CD4-positive, alpha-beta memory T cell (primary cell): ENCODE data around the gene CELSR1. TPM values are rescaled to one million over a fixed set of nuclear protein-coding genes. Genes with fewer than 3 reads are reported as not detected.

ENCODE experiments used
- CTCF ChIA-PET: fragments of 350-600 bp; sonication (Branson Sonifier 250); formaldehyde crosslinking; loops from one replicate; lab custom pipeline; 2021; ENCODE audit warnings: inconsistent platforms; ENCODE audit not compliant: partially characterized antibody; lab: Charles Lee
- POLR2A ChIA-PET: fragments of 350-600 bp; sonication (Branson Sonifier 250); formaldehyde crosslinking; loops from one replicate; lab custom pipeline; 2021; ENCODE audit not compliant: partially characterized antibody; lab: Charles Lee
- DNase-seq, 5 donors: peaks; one replicate each; pipeline versions ENCODE4 v3.0.0 to v3.0.0-alpha.2; 2020 to 2022; ENCODE audit warnings: mixed read lengths in 1 of 5
- H3K27ac ChIP-seq: one replicate; pipeline ENCODE4 v1.7.0; 2013; ENCODE audit warnings: low read depth, low read length
- H3K27me3 ChIP-seq: 2 replicates; pipeline ENCODE4 v1.7.0; 2013; ENCODE audit warnings: mild to moderate bottlenecking, low read length, moderate library complexity; ENCODE audit not compliant: insufficient read depth
- H3K36me3 ChIP-seq: 2 replicates; pipeline ENCODE4 v1.7.0; 2013; ENCODE audit warnings: mild to moderate bottlenecking, low read length, moderate library complexity; ENCODE audit not compliant: insufficient read depth
- H3K4me1 ChIP-seq: 2 replicates; pipeline ENCODE4 v1.7.0; 2013; ENCODE audit warnings: mild to moderate bottlenecking, low read length, moderate library complexity; ENCODE audit not compliant: insufficient read depth
- H3K4me3 ChIP-seq, 2 donors: one replicate each; pipeline ENCODE4 v1.7.0; 2013; ENCODE audit warnings: low read length in 2 of 2, mild to moderate bottlenecking in 1 of 2
- H3K9me3 ChIP-seq, 2 donors: one replicate each; pipeline ENCODE4 v1.7.0; 2013; ENCODE audit warnings: low read length in 2 of 2, control low read depth in 1 of 2; ENCODE audit not compliant: control insufficient read depth in 1 of 2
- H3K27ac Mint-ChIP-seq, 7 donors: one replicate each; pipeline ENCODE4 v1.8.0; 2020 to 2021; ENCODE audit warnings: mixed read lengths in 7 of 7, mild to moderate bottlenecking in 6 of 7, inconsistent platforms in 3 of 7, moderate library complexity in 3 of 7
- H3K27me3 Mint-ChIP-seq, 2 donors: one replicate each; pipeline ENCODE4 v1.8.0; 2020 to 2021; ENCODE audit warnings: mixed read lengths in 2 of 2
- H3K36me3 Mint-ChIP-seq, 2 donors: one replicate each; pipeline ENCODE4 v1.8.0; 2020 to 2021; ENCODE audit warnings: mixed read lengths in 2 of 2, inconsistent platforms in 1 of 2, mild to moderate bottlenecking in 1 of 2
- H3K4me1 Mint-ChIP-seq, 4 donors: one replicate each; pipeline ENCODE4 v1.8.0; 2020 to 2021; ENCODE audit warnings: mixed read lengths in 4 of 4, mild to moderate bottlenecking in 1 of 4
- H3K4me3 Mint-ChIP-seq, 8 donors: one replicate each; pipeline ENCODE4 v1.8.0; 2020 to 2021; ENCODE audit warnings: mixed read lengths in 8 of 8, mild to moderate bottlenecking in 7 of 8, moderate library complexity in 6 of 8, inconsistent platforms in 3 of 8
- H3K9me3 Mint-ChIP-seq, 8 donors: one replicate each; pipeline ENCODE4 v1.8.0; 2020 to 2021; ENCODE audit warnings: mixed read lengths in 8 of 8, mild to moderate bottlenecking in 5 of 8, inconsistent platforms in 3 of 8, moderate library complexity in 1 of 8
- intact Hi-C: fragments of 100-400 bp; cut with micrococcal nuclease; formaldehyde crosslinking; loops from one replicate; pipeline ENCODE4 v1.15.1; 2023
- polyA plus RNA-seq, 2 donors: library from polyadenylated mRNA; unstranded; fragments of 300-500 nt; fragmentation: Illumina TruSeq; gene quantifications; one replicate each; pipeline ENCODE4 v1.2.3, GENCODE V29; 2021
- total RNA-seq, 2 experiments: library from RNA; stranded (reverse); gene quantifications; one replicate each; pipeline ENCODE4 v1.2.3, GENCODE V29; 2021

The CELSR1 gene
- total and polyA plus RNA-seq, 4 experiments from 2014 or later, result 0.47 to 1.1 (median 0.81) TPM

GRCh38 chr22:46453829-46454503 lies 83.5 kb downstream of the CELSR1 start:
- Histone ChIP-seq H3K36me3 (no peaks in the 10 kb centered on the region), H3K4me1 (no peaks in the 10 kb centered on the region), H3K4me3 (no peak overlapping the region), H3K9me3 (no peaks in the 10 kb centered on the region), H3K27me3 (no peaks in the 10 kb centered on the region), H3K27ac (no peak overlapping the region)
- Mint-ChIP-seq H3K27ac (no peak overlapping the region), H3K4me3 (no peak overlapping the region), H3K4me1 (no peaks in the 10 kb centered on the region), H3K36me3 (no peaks in the 10 kb centered on the region), H3K27me3 (peaks cover 7% of the 10 kb centered on the region in 2 donors), H3K9me3 (no peaks in the 10 kb centered on the region)
- ChIA-PET POLR2A (no interaction called here), CTCF (no interaction called here)
- intact Hi-C loops, result no loop called here
- DNase-seq, result no peak

- DNase-seq, result no peak
- POLR2A ChIA-PET, result no interaction called here
- no peaks in the 10 kb centered on the region for H3K36me3 ChIP-seq
- CTCF ChIA-PET, result no interaction called here
- intact Hi-C loops, result no loop called here
- Mint-ChIP-seq H3K27me3 (peaks cover 5 to 8% of the 10 kb centered on the region in 2 donors), H3K36me3 (no peaks in the 10 kb centered on the region), H3K27ac (no peak overlapping the region), H3K9me3 (no peaks in the 10 kb centered on the region), H3K4me3 (no peak overlapping the region), H3K4me1 (no peaks in the 10 kb centered on the region)
- H3K4me1 ChIP-seq, result no peaks in the 10 kb centered on the region
- no peaks in the 10 kb centered on the region for H3K27me3 ChIP-seq
- no peaks in the 10 kb centered on the region for H3K9me3 ChIP-seq
- H3K4me3 ChIP-seq, result no peak overlapping the region
- H3K27ac ChIP-seq, result no peak overlapping the region
These were observed 84.2 kb downstream of the CELSR1 start for GRCh38 chr22:46453006-46453828.

- ChIA-PET CTCF (no interaction called here), POLR2A (no interaction called here)
- Histone ChIP-seq H3K4me1 (no peaks in the 10 kb centered on the region), H3K36me3 (no peaks in the 10 kb centered on the region), H3K27ac (no peak overlapping the region), H3K4me3 (no peak overlapping the region), H3K27me3 (no peaks in the 10 kb centered on the region), H3K9me3 (no peaks in the 10 kb centered on the region)
- intact Hi-C loops, result no loop called here
- DNase-seq, result no peak
- Mint-ChIP-seq H3K4me1 (no peaks in the 10 kb centered on the region), H3K9me3 (no peaks in the 10 kb centered on the region), H3K27ac (no peak overlapping the region), H3K36me3 (no peaks in the 10 kb centered on the region), H3K4me3 (no peak overlapping the region), H3K27me3 (peaks cover 3 to 7% of the 10 kb centered on the region in 2 donors)
These were observed 85.0 kb downstream of the CELSR1 start for GRCh38 chr22:46452195-46453005.

- Histone ChIP-seq H3K27ac (no peak overlapping the region), H3K27me3 (no peaks in the 10 kb centered on the region), H3K4me1 (no peaks in the 10 kb centered on the region), H3K9me3 (no peaks in the 10 kb centered on the region), H3K4me3 (no peak overlapping the region), H3K36me3 (no peaks in the 10 kb centered on the region)
- ChIA-PET CTCF (no interaction called here), POLR2A (no interaction called here)
- H3K27ac Mint-ChIP-seq, result no peak overlapping the region
- H3K4me1 Mint-ChIP-seq, result no peaks in the 10 kb centered on the region
- H3K4me3 Mint-ChIP-seq, result no peak overlapping the region
- no peaks in the 10 kb centered on the region for H3K9me3 Mint-ChIP-seq
- no peaks in the 10 kb centered on the region for H3K36me3 Mint-ChIP-seq
- peaks cover 3 to 7% of the 10 kb centered on the region in 2 donors for H3K27me3 Mint-ChIP-seq
- intact Hi-C loops, result no loop called here
- DNase-seq, result no peak
These were observed 85.7 kb downstream of the CELSR1 start for GRCh38 chr22:46451741-46452140.

- H3K27me3 Mint-ChIP-seq, result peaks cover 3 to 10% of the 10 kb centered on the region in 2 donors
- no peak overlapping the region for H3K4me3 Mint-ChIP-seq
- DNase-seq, result no peak
- no peaks in the 10 kb centered on the region for H3K9me3 ChIP-seq
- ChIA-PET CTCF (no interaction called here), POLR2A (no interaction called here)
- H3K4me3 ChIP-seq, result no peak overlapping the region
- no peaks in the 10 kb centered on the region for H3K36me3 Mint-ChIP-seq
- H3K27me3 ChIP-seq, result no peaks in the 10 kb centered on the region
- H3K27ac Mint-ChIP-seq, result no peak overlapping the region
- no peaks in the 10 kb centered on the region for H3K9me3 Mint-ChIP-seq
- H3K36me3 ChIP-seq, result no peaks in the 10 kb centered on the region
- no peak overlapping the region for H3K27ac ChIP-seq
- no peaks in the 10 kb centered on the region for H3K4me1 ChIP-seq
- no peaks in the 10 kb centered on the region for H3K4me1 Mint-ChIP-seq
- intact Hi-C loops, result no loop called here
These were observed 86.4 kb downstream of the CELSR1 start for GRCh38 chr22:46450931-46451561.

GRCh38 chr22:46449974-46450745 lies 87.3 kb downstream of the CELSR1 start:
- Mint-ChIP-seq H3K27me3 (peaks cover 3 to 8% of the 10 kb centered on the region in 2 donors), H3K36me3 (no peaks in the 10 kb centered on the region), H3K4me1 (no peaks in the 10 kb centered on the region), H3K27ac (peak overlapping the region in 1 of 7 donors; percentile 36), H3K9me3 (no peaks in the 10 kb centered on the region), H3K4me3 (no peak overlapping the region)
- H3K9me3 ChIP-seq, result no peaks in the 10 kb centered on the region
- H3K27me3 ChIP-seq, result no peaks in the 10 kb centered on the region
- DNase-seq, result no peak
- no peaks in the 10 kb centered on the region for H3K4me1 ChIP-seq
- ChIA-PET CTCF (no interaction called here), POLR2A (no interaction called here)
- H3K27ac ChIP-seq, result no peak overlapping the region
- intact Hi-C loops, result no loop called here
- H3K4me3 ChIP-seq, result no peak overlapping the region
- no peaks in the 10 kb centered on the region for H3K36me3 ChIP-seq
